A549 treated with Mapracorat at 1 μM for 4 hours (cell line): Measurements from ENCODE around the gene CD80. TPM values are rescaled to one million over a fixed set of nuclear protein-coding genes. Genes with fewer than 3 reads are reported as not detected.

Experiments used
- total RNA-seq: library from RNA; stranded (reverse); fragments of 200-300 nt; extraction: Qiagen RNA extraction; gene quantifications from 5 replicates; pipeline ENCODE4 v1.2.3, GENCODE V29; 2022

Gene CD80
- total RNA-seq, result not detected in 5 replicates

GRCh38 chr3:119559441-119559963 is at the start of gene CD80:
Gene CD80, minus strand, starts transcription at chr3:119559614. Its CDS starts 1,886 bp downstream, at chr3:119557728.

GRCh38 chr3:119597548-119598288 is 38.3 kb upstream of the CD80 start, which contains the start of gene PLA1A:
Gene PLA1A, plus strand, starts transcription at chr3:119597885. Its CDS starts 29 bp downstream, at chr3:119597914.

GRCh38 chr3:119579366-119580066 is 20.1 kb upstream of the CD80 start, which contains the start of gene ADPRH:
Gene ADPRH, plus strand, starts transcription at chr3:119579492. Its CDS starts 2,678 bp downstream, at chr3:119582170.

GRCh38 chr3:119498186-119499011 is 61.0 kb downstream of the CD80 start, which contains the start of gene TIMMDC1:
Gene TIMMDC1, plus strand, starts transcription at chr3:119498547. Its CDS starts 187 bp downstream, at chr3:119498734.

Other genes with a start within 250 kb of the CD80 start
- 14.6 to 27.2 TPM (median 22.1 TPM) in 5 replicates for gene TMEM39A, start 96.0 kb downstream of the CD80 start, total RNA-seq
- 7.9 to 8.8 TPM (median 8.5 TPM) in 5 replicates for gene POGLUT1, start 90.7 kb downstream of the CD80 start, total RNA-seq
- 59.6 to 84.4 TPM (median 74.6 TPM) in 5 replicates for gene TIMMDC1, start 61.1 kb downstream of the CD80 start, total RNA-seq
- gene ADPRH, start 19.9 kb upstream of the CD80 start, total RNA-seq, result 2.3 to 3.3 TPM (median 2.7 TPM) in 5 replicates
- gene PLA1A, start 38.3 kb upstream of the CD80 start, total RNA-seq, result 0.26 to 0.80 TPM (median 0.40 TPM) in 5 replicates
- gene POPDC2, start 101.0 kb upstream of the CD80 start, total RNA-seq, result 0.16 to 0.87 TPM (median 0.49 TPM) in 5 replicates
- gene COX17, start 117.8 kb upstream of the CD80 start, total RNA-seq, result 108 to 126 TPM (median 111 TPM) in 5 replicates
- 0.15 to 0.43 TPM (median 0.24 TPM) in 4 of 5 replicates, not detected in the other for gene CFAP91, start 143.4 kb upstream of the CD80 start, total RNA-seq
- gene NR1I2, start 222.5 kb upstream of the CD80 start, total RNA-seq, result not detected in 5 replicates